Esophagus squamous epithelium (tissue), 4 donors: ENCODE results near the gene PTGDR. TPM values are rescaled to one million over a fixed set of nuclear protein-coding genes. Genes with fewer than 3 reads are reported as not detected.

ENCODE experiments used
- total RNA-seq, 4 donors: library from RNA; depleted of rRNA; stranded (reverse); fragments of >200 nt; gene quantifications; one replicate each; pipeline ENCODE4 v1.1.0, GENCODE V29; 2016

PTGDR gene
- total RNA-seq, 4 donors from 2014 or later, result 0.57 TPM; not detected in 3

Other genes with a start within 250 kb of the PTGDR start
- gene NID2, start 198.6 kb upstream of the PTGDR start, total RNA-seq, result 10 to 100 TPM in 1 of 4 donors, 1 to 10 TPM in 2, under 1 TPM in 1; 0.91 to 12.2 (median 3.2) TPM
- 1 to 10 TPM in 2 of 4 donors, under 1 TPM in 1, not detected in 1; 0.31 to 2.5 (median 1.1) TPM for gene PTGER2, start 46.6 kb downstream of the PTGDR start, total RNA-seq